Liver (tissue), 9 donors: ENCODE results near the gene GARNL3. TPM values are rescaled to one million over a fixed set of nuclear protein-coding genes. Genes with fewer than 3 reads are reported as not detected.
A peak's percentile ranks its signal among the peaks of the same experiment; 100 is the strongest.

ENCODE experiments used
- DNase-seq: peaks from one replicate; pipeline ENCODE4 v3.0.0-alpha.2; 2017; ENCODE audit warnings: low spot score
- H3K27ac ChIP-seq, 2 donors: one replicate each; pipeline ENCODE4 v1.7.0; 2013; ENCODE audit warnings: inconsistent platforms in 2 of 2, low read length in 2 of 2, control low read depth in 1 of 2, low read depth in 1 of 2, mild to moderate bottlenecking in 1 of 2
- H3K27me3 ChIP-seq, 4 donors: one replicate each; pipeline versions ENCODE4 v1.6.1 to v1.7.0; 2013; ENCODE audit warnings: low read length in 3 of 4, inconsistent platforms in 1 of 4, mild to moderate bottlenecking in 1 of 4, moderate library complexity in 1 of 4; ENCODE audit not compliant: control insufficient read depth in 4 of 4, insufficient read depth in 4 of 4
- H3K36me3 ChIP-seq, 4 donors: one replicate each; pipeline versions ENCODE4 v1.6.1 to v1.7.0; 2013; ENCODE audit warnings: low read length in 3 of 4, mild to moderate bottlenecking in 3 of 4, low read depth in 1 of 4, moderate library complexity in 1 of 4; ENCODE audit not compliant: control insufficient read depth in 4 of 4, insufficient read depth in 3 of 4
- H3K4me1 ChIP-seq, 4 donors: one replicate each; pipeline versions ENCODE4 v1.6.1 to v1.7.0; 2013; ENCODE audit warnings: low read length in 3 of 4, mild to moderate bottlenecking in 3 of 4, moderate library complexity in 1 of 4; ENCODE audit not compliant: control insufficient read depth in 4 of 4, insufficient read depth in 4 of 4
- H3K4me3 ChIP-seq, 3 donors: one replicate each; pipeline versions ENCODE4 v1.6.1 to v1.7.0; 2013; ENCODE audit warnings: low read length in 3 of 3, control low read depth in 1 of 3, low read depth in 1 of 3, mild to moderate bottlenecking in 1 of 3
- H3K9ac ChIP-seq, 2 donors: one replicate each; pipeline ENCODE4 v1.7.0; 2013; ENCODE audit warnings: low read length in 2 of 2, mild to moderate bottlenecking in 2 of 2, moderate library complexity in 2 of 2, control low read depth in 1 of 2, low read depth in 1 of 2
- H3K9me3 ChIP-seq, 4 donors: one replicate each; pipeline versions ENCODE4 v1.6.1 to v1.7.0; 2013; ENCODE audit warnings: low read length in 3 of 4; ENCODE audit not compliant: control insufficient read depth in 4 of 4
- ATF3 ChIP-seq: IDR thresholded peaks from 2 replicates; pipeline ENCODE4 v1.6.1; 2016; ENCODE audit warnings: antibody characterized with exemption
- CTCF ChIP-seq: fragments of 150-350 bp; IDR thresholded peaks from 2 replicates; pipeline ENCODE4 v1.5.1; 2017; ENCODE audit warnings: improper control_type of control experiment, low read depth, low read length; ENCODE audit not compliant: missing input control
- EGR1 ChIP-seq, 2 donors: IDR thresholded peaks; 2 replicates each; pipeline ENCODE4 v1.6.1; 2016 to 2018; ENCODE audit warnings: antibody characterized with exemption in 2 of 2, low read depth in 2 of 2
- FOXA1 ChIP-seq: IDR thresholded peaks from 2 replicates; pipeline ENCODE4 v1.6.1; 2016; ENCODE audit warnings: antibody characterized with exemption
- FOXA2 ChIP-seq: IDR thresholded peaks from 2 replicates; pipeline ENCODE4 v1.6.1; 2016; ENCODE audit warnings: antibody characterized with exemption
- GABPA ChIP-seq, 2 donors: IDR thresholded peaks in 1 of 2; conservative IDR thresholded peaks in 1 of 2; 2 replicates each; pipeline ENCODE4 v1.6.1; 2016; ENCODE audit warnings: antibody characterized with exemption in 2 of 2, mild to moderate bottlenecking in 1 of 2, moderate library complexity in 1 of 2
- HNF4A ChIP-seq, 2 donors: conservative IDR thresholded peaks; 2 replicates each; pipeline ENCODE4 v1.6.1; 2016; ENCODE audit warnings: antibody characterized with exemption in 2 of 2, mild to moderate bottlenecking in 2 of 2
- HNF4G ChIP-seq: IDR thresholded peaks from 2 replicates; pipeline ENCODE4 v1.6.1; 2016; ENCODE audit warnings: antibody characterized with exemption
- JUND ChIP-seq, 2 donors: IDR thresholded peaks; 2 replicates each; pipeline ENCODE4 v1.6.1; 2016; ENCODE audit warnings: antibody characterized with exemption in 2 of 2
- MAX ChIP-seq: IDR thresholded peaks from 2 replicates; pipeline ENCODE4 v1.6.1; 2016; ENCODE audit warnings: antibody characterized with exemption
- NR2F2 ChIP-seq: IDR thresholded peaks from 2 replicates; pipeline ENCODE4 v1.6.1; 2016; ENCODE audit warnings: antibody characterized with exemption
- RAD21 ChIP-seq, 2 donors: IDR thresholded peaks; 2 replicates each; pipeline ENCODE4 v1.6.1; 2016; ENCODE audit warnings: antibody characterized with exemption in 2 of 2, mild to moderate bottlenecking in 2 of 2
- REST ChIP-seq: IDR thresholded peaks from 2 replicates; pipeline ENCODE4 v1.6.1; 2016; ENCODE audit warnings: antibody characterized with exemption, mild to moderate bottlenecking
- RXRA ChIP-seq, 2 donors: IDR thresholded peaks; 2 replicates each; pipeline ENCODE4 v1.6.1; 2017 to 2018; ENCODE audit warnings: antibody characterized with exemption in 2 of 2, mild to moderate bottlenecking in 1 of 2
- SP1 ChIP-seq: IDR thresholded peaks from 2 replicates; pipeline ENCODE4 v1.6.1; 2018; ENCODE audit warnings: antibody characterized with exemption, mild to moderate bottlenecking
- TAF1 ChIP-seq: conservative IDR thresholded peaks from 2 replicates; pipeline ENCODE4 v1.6.1; 2016; ENCODE audit warnings: antibody characterized with exemption, mild to moderate bottlenecking
- YY1 ChIP-seq: IDR thresholded peaks from 2 replicates; pipeline ENCODE4 v1.6.1; 2016; ENCODE audit warnings: antibody characterized with exemption, mild to moderate bottlenecking
- ZBTB33 ChIP-seq: IDR thresholded peaks from 2 replicates; pipeline ENCODE4 v1.6.1; 2016; ENCODE audit warnings: antibody characterized with exemption
- WGBS: extraction: QIAGEN DNeasy Blood & Tissue Kit; methylation state at CpG from one replicate; pipeline ENCODE4 v1.1.7; 2013; 5-methylcytosine and 5-hydroxymethylcytosine counted together
- polyA plus RNA-seq, 2 donors: library from polyadenylated mRNA; stranded (reverse) in 1 of 2; unstranded in 1 of 2; fragments of 200-250 nt in 1 of 2; fragments of >200 nt in 1 of 2; fragmentation: Nextera tagmentation in 1 of 2; extraction: Ambion mirVana in 1 of 2; gene quantifications; one replicate each; pipeline versions ENCODE4 v1.2.1 to v1.2.3, GENCODE V29; 2013 to 2015
- total RNA-seq, 2 donors: library from RNA; depleted of rRNA; stranded (reverse); fragments of >200 nt; gene quantifications; one replicate each; pipeline ENCODE4 v1.2.3, GENCODE V29; 2014
- donor health status: healthy.
- donor health status: healthy.
- donor health status: healthy.
- donor health status: healthy.
- donor health status: healthy.

GARNL3 gene
- total and polyA plus RNA-seq, 4 donors = 0.89 to 6.7 (median 3.5) TPM

- no peaks in the 10 kb centered on the region for H3K27me3 ChIP-seq
- peaks cover 0 to 5% (median 0%) of the 10 kb centered on the region in 4 donors for H3K36me3 ChIP-seq
- H3K4me1 ChIP-seq = peaks cover 1 to 37% (median 15%) of the 10 kb centered on the region in 4 donors
- no peaks in the 10 kb centered on the region for H3K9me3 ChIP-seq
- 77% methylated on average over 4 of the region's 4 CpGs for WGBS
- no peak for DNase-seq
- no peak overlapping the region for H3K4me3 ChIP-seq
- H3K27ac ChIP-seq = peak overlapping the region; percentile 84 to 97
- TF ChIP-seq HNF4G (no peak), TAF1 (no peak), SP1 (no peak), RAD21 (IDR thresholded peaks at IDR 0.05) (no peak), EGR1 (IDR thresholded peaks at IDR 0.05; ENCODE audit: low read depth in 2 of 2) (no peak), NR2F2 (no peak), FOXA2 (no peak), GABPA (IDR thresholded peaks at IDR 0.05 in 1 of 2, conservative IDR thresholded peaks at IDR 0.05 in 1 of 2) (no peak), MAX (no peak), ZBTB33 (no peak), HNF4A (conservative IDR thresholded peaks at IDR 0.05) (no peak), RXRA (IDR thresholded peaks at IDR 0.05) (no peak)
- no peak overlapping the region for H3K9ac ChIP-seq
Observed at GRCh38 chr9:127309715-127310114, 45.1 kb downstream of the GARNL3 start.

GRCh38 chr9:127311239-127311741 is 46.7 kb downstream of the GARNL3 start:
- peaks cover 1 to 34% (median 15%) of the 10 kb centered on the region in 4 donors for H3K4me1 ChIP-seq
- H3K36me3 ChIP-seq = peaks cover 0 to 5% (median 1%) of the 10 kb centered on the region in 4 donors
- no peak for DNase-seq
- H3K9me3 ChIP-seq = no peaks in the 10 kb centered on the region
- peak overlapping the region in 1 of 2 donors; percentile 41 for H3K9ac ChIP-seq
- 18% methylated on average over 5 of the region's 5 CpGs for WGBS
- TF ChIP-seq ATF3 (peak; percentile 89), NR2F2 (no peak), FOXA2 (peak; percentile 100), SP1 (peak; percentile 89), EGR1 (IDR thresholded peaks at IDR 0.05; ENCODE audit: low read depth in 2 of 2) (peak; percentile 62 to 95), REST (peak; percentile 65), CTCF (peak; percentile 44), YY1 (peak; percentile 88), RXRA (IDR thresholded peaks at IDR 0.05) (peak; percentile 92 to 93), HNF4A (conservative IDR thresholded peaks at IDR 0.05) (peak; percentile 70 to 72), ZBTB33 (peak; percentile 64), MAX (peak; percentile 55), FOXA1 (peak; percentile 100), JUND (IDR thresholded peaks at IDR 0.05) (peak; percentile 92 to 95), HNF4G (peak; percentile 35), GABPA (IDR thresholded peaks at IDR 0.05 in 1 of 2, conservative IDR thresholded peaks at IDR 0.05 in 1 of 2) (no peak), TAF1 (peak; percentile 79), RAD21 (IDR thresholded peaks at IDR 0.05) (peak; percentile 68 to 73)
- no peak overlapping the region for H3K4me3 ChIP-seq
- peak overlapping the region; percentile 78 to 83 for H3K27ac ChIP-seq
- H3K27me3 ChIP-seq = no peaks in the 10 kb centered on the region
